ENCODE data around the gene CREB5.

DNA sequence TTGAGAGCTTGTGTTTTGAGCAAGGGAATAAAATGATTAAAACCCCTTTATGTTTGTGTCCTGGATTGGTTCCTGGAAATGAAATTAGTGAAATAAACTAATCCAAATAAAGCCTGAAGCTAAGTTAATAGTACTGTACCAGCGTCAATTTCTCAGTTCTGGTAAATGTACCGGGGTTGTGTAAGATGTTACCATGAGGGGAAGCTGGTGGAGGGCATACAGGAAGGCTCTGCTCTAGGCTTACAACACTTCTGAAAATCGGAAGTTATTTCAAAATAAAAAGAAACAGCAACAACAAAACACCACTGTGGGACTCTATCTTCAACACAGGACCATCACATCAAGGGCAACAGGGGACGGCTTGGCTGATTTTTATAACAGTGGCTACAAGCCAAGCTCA lies 257.0 kb downstream of the CREB5 start:
- TF ChIP-seq POLR2A (IDR thresholded peaks at IDR 0.05) = no peak
- TF ChIP-seq, protein P1, sequence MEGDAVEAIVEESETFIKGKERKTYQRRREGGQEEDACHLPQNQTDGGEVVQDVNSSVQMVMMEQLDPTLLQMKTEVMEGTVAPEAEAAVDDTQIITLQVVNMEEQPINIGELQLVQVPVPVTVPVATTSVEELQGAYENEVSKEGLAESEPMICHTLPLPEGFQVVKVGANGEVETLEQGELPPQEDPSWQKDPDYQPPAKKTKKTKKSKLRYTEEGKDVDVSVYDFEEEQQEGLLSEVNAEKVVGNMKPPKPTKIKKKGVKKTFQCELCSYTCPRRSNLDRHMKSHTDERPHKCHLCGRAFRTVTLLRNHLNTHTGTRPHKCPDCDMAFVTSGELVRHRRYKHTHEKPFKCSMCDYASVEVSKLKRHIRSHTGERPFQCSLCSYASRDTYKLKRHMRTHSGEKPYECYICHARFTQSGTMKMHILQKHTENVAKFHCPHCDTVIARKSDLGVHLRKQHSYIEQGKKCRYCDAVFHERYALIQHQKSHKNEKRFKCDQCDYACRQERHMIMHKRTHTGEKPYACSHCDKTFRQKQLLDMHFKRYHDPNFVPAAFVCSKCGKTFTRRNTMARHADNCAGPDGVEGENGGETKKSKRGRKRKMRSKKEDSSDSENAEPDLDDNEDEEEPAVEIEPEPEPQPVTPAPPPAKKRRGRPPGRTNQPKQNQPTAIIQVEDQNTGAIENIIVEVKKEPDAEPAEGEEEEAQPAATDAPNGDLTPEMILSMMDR (IDR thresholded peaks at IDR 0.05) = no peak
